ENCODE measurements around the gene LRRC8E.
"Not testable (repeated sequence)": the region's sequence is repeated elsewhere in the genome, so short reads cannot be mapped to it uniquely, and the experiment has no call there.

LRRC8E gene

DNA sequence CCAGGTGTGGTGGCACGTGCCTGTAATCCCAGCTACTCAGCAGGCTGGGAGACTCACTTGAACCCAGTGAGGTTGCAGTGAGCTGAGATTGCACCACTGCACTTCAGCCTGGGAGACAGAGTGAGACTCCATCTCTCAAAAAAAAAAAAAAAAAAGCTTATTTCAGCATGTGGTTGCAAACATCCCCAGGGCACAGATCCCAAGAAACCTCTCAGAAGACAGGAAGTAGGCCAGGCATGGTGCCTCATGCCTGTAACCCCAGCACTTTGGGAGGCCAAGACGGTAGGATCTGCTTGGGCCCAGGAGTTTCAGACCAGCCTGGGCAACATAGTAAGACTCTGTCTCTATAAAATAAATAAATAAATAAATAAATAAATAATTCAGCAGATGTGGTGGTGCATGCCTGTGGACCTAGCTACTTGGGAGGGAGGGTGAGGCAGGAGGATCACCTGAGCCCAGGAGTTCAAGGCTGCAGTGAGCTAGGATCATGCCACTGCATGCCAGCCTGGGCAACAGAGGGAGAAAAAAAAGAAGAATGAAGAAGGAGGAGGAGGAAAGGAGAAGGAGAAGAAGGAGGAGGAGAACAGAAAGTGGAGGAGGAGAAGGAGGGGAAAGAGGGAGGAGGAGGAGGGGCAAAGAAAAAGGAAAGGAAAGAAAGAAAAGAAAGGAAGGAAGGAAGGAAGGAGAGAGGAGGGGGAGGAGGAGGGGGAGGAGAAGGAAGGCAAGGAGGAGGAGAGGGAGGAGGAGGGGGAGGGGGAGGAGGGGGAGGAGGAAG is 4.3 kb upstream of the LRRC8E start:
- no peak for DNase-seq (ENCODE audit: extremely low read depth, low read depth)
- TF ChIP-seq, protein P1, sequence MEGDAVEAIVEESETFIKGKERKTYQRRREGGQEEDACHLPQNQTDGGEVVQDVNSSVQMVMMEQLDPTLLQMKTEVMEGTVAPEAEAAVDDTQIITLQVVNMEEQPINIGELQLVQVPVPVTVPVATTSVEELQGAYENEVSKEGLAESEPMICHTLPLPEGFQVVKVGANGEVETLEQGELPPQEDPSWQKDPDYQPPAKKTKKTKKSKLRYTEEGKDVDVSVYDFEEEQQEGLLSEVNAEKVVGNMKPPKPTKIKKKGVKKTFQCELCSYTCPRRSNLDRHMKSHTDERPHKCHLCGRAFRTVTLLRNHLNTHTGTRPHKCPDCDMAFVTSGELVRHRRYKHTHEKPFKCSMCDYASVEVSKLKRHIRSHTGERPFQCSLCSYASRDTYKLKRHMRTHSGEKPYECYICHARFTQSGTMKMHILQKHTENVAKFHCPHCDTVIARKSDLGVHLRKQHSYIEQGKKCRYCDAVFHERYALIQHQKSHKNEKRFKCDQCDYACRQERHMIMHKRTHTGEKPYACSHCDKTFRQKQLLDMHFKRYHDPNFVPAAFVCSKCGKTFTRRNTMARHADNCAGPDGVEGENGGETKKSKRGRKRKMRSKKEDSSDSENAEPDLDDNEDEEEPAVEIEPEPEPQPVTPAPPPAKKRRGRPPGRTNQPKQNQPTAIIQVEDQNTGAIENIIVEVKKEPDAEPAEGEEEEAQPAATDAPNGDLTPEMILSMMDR (IDR thresholded peaks at IDR 0.05; ENCODE audit: low read depth, low read length): no peak

DNA sequence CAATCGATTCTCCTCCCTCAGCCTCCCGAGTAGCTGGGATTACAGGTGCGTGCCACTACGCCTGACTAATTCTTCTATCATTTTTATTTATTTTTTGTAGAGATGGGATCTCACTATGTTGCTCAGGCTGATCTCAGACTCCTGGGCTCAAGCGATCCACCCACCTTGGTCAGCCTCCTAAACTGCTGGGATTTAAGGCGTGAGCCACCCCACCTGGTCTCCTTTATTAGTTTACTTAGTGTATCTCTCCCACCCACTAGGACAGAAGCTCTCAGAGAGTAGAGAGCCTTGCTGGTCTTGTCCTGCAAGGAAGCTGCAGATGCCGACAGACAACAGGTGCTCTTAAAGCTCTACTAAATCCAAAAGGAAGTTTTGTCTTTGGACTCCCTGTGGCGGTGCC is 2.5 kb upstream of the LRRC8E start:
- no peak for DNase-seq (ENCODE audit: extremely low read depth, low read depth)
- TF ChIP-seq, protein P1 (IDR thresholded peaks at IDR 0.05; ENCODE audit: low read depth, low read length): no peak

DNA sequence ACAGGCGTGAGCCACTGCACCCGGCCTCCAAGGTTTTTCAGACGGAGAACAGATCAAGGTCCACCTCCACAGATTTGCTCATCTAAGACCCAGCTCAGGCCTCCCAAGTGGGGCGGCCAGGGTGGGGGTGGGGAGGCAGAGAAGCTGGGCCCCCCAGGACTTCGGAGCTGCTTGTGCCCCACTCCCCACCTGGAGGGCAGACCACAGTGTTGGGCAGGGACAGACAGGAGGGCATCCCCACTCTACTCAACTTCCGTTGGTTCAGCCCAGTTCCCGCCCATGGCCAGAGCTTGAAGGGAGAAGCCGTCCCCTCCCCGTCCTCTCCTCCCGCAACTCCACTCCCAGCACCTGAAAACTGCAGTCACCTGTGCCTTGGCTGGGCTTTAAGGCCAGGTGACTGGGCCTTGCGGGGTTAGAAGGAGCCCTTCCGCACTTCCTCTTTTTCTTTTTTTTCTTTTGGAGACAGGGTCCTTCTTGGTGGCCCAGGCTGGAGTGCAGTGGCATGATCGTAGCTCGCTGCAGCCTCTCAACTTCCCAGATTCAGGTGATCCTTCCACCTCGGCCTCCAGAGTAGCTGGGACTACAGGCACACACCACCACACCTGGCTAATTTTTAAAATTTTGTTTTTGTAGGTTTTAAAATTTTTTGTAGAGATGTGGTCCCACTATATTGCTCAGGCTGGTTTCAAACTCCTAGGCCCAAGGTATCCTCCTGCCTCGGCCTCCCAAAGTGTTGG is 734 bp upstream of the LRRC8E start:
- TF ChIP-seq, protein P1 (IDR thresholded peaks at IDR 0.05; ENCODE audit: low read depth, low read length): no peak
- DNase-seq (ENCODE audit: extremely low read depth, low read depth): no peak

DNA sequence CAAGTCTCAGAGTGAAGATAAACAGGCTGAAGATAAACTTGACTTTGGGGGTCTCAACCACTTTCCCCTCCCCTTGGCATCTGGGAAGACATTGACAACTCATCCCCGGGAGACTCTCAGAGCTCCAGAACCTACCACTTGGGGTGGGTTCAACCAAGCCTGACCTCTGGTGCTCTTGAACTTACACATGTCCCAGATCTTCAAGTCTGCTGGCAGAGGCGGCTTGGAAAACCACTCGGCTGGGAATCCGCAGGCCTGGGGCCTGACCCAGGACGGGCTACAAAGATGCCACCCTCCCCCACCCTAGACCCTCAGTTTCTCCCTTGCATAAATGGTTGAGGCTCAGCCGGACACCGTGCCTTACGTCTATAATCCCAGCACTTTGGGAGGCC is 512 bp downstream of the LRRC8E start:
- TF ChIP-seq, protein P1 (IDR thresholded peaks at IDR 0.05; ENCODE audit: low read depth, low read length): no peak
- no peak for DNase-seq (ENCODE audit: extremely low read depth, low read depth)

DNA sequence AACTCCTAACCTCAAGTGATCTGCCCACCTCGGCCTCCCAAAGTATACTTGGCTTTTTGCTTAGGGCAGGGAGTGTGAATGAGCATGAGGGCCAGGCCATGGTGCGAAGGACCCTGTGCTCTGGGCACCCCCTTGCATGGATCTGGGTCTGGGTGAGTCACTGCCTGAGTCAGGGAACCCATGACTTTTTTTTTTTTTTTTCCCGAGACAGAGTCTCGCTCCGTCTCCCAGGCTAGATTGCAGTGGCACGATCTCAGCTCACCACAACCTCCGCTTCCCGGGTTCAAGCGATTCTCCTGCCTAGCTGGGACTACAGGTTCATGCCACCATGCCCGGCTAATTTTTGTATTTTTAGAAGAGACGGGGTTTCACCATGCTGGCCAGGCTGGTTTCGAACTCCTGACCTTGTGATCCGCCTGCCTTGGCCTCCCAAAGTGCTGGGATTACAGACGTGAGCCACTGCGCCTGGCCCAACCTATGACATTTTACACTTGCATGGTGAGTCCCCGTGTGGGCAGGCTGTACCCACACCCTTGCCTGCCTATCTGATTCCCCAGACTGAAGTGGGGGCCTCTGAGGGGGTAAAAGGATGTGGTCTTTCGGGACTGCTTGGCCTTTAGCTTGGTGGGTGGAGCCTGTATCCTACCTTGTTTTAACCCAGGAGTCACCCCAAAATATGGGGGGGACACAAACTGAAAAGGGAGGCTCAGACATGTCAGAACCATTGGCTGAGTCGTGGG is 5.2 kb downstream of the LRRC8E start:
- not testable (repeated sequence) for DNase-seq (ENCODE audit: extremely low read depth, low read depth)

DNA sequence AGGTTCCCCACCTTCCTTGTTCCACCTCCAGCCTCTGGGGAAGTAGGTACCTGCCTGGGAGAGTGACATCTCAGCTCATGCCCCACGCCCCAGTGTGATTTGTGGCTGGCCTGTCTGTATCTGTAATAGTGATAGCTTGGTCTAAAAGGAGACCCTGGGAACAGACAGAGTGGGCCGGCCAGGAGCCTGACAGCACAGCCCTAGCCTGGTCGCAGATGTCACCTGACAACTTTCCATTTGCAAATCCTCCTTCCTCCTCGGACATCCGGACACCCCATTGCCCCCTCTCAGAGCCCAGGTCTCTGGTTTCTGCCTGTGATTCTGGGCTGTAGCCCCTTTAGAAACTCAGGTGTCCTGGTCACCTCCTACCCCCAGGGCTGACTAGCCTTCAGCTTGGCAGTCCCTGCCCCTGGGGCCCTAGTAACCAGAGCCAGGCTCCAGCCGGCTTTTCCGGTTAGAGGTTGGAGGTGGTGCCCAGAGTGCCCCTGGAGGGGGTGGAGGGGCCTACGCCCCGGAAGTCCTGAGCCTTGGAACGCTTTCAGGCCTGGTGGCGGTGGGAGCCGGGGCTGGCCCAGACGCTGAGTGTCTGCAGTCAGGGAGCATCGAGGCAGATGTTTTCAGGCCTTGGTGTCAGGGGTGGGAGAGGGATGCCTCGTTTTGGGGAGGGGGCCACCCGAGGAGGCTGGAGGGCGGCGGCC is 6.5 kb downstream of the LRRC8E start:
- TF ChIP-seq, protein P1 (IDR thresholded peaks at IDR 0.05; ENCODE audit: low read depth, low read length): no peak
- no peak for DNase-seq (ENCODE audit: extremely low read depth, low read depth)

DNA sequence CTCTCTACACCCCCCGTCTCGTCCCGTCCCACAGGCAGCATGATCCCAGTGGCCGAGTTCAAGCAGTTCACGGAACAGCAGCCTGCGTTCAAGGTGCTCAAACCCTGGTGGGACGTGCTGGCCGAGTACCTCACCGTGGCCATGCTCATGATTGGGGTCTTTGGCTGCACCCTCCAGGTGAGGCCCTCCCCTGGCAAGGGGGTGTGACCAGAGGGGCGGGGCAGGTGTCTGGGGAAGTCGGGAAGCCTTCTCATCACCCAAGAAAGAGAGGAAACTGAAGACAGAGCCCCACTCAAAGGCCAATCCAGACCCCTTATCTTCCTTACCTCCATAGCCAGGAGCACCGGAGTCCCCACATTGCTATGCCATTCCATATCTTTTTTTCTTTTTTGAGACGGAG is 7.3 kb downstream of the LRRC8E start:
- no peak for DNase-seq (ENCODE audit: extremely low read depth, low read depth)
- TF ChIP-seq, protein P1 (IDR thresholded peaks at IDR 0.05; ENCODE audit: low read depth, low read length): no peak

Data from AG09319 (cell line).